Activated gamma-delta T cell (primary cell): ENCODE measurements around the gene CEMIP.

Experiments used
- DNase-seq: peaks from one replicate; lab custom pipeline; 2025; lab: John Stamatoyannopoulos, UW

CEMIP gene

GRCh38 chr15:80823995-80824394 lies 44.8 kb downstream of the CEMIP start:
- DNase-seq = no peak

- no peak for DNase-seq
These were observed 46.3 kb downstream of the CEMIP start for GRCh38 chr15:80825361-80826030.

- DNase-seq = no peak
These were observed 49.6 kb downstream of the CEMIP start for GRCh38 chr15:80828796-80829195.

GRCh38 chr15:80830677-80831076 lies 51.5 kb downstream of the CEMIP start:
- DNase-seq = no peak

GRCh38 chr15:80831192-80831591 lies 52.0 kb downstream of the CEMIP start:
- no peak for DNase-seq

GRCh38 chr15:80831606-80832224 lies 52.5 kb downstream of the CEMIP start:
- no peak for DNase-seq

- DNase-seq = no peak
These were observed 53.5 kb downstream of the CEMIP start for GRCh38 chr15:80832686-80833085.

GRCh38 chr15:80834402-80834801 lies 55.2 kb downstream of the CEMIP start:
- DNase-seq = no peak

- no peak for DNase-seq
These were observed 55.7 kb downstream of the CEMIP start for GRCh38 chr15:80834906-80835305.

GRCh38 chr15:80835336-80835735 lies 56.2 kb downstream of the CEMIP start:
- no peak for DNase-seq

- DNase-seq = no peak
These were observed 57.1 kb downstream of the CEMIP start for GRCh38 chr15:80836223-80836622.

- no peak for DNase-seq
These were observed 57.8 kb downstream of the CEMIP start for GRCh38 chr15:80837006-80837405.

GRCh38 chr15:80838012-80838411 lies 58.8 kb downstream of the CEMIP start:
- no peak for DNase-seq

- DNase-seq = no peak
These were observed 59.5 kb downstream of the CEMIP start for GRCh38 chr15:80838666-80839065.

GRCh38 chr15:80839764-80840130 lies 60.6 kb downstream of the CEMIP start:
- DNase-seq = no peak

- DNase-seq = no peak
These were observed 61.3 kb downstream of the CEMIP start for GRCh38 chr15:80840182-80841130.

GRCh38 chr15:80841541-80841940 lies 62.4 kb downstream of the CEMIP start:
- DNase-seq = no peak

- DNase-seq = no peak
These were observed 65.0 kb downstream of the CEMIP start for GRCh38 chr15:80844011-80844732.

GRCh38 chr15:80846031-80846815 lies 67.1 kb downstream of the CEMIP start:
- no peak for DNase-seq

GRCh38 chr15:80849308-80849707 lies 70.1 kb downstream of the CEMIP start:
- DNase-seq = no peak

GRCh38 chr15:80850941-80851451 lies 71.8 kb downstream of the CEMIP start:
- no peak for DNase-seq
